Mucosa of descending colon (tissue), 3 donors: ENCODE results near the gene TMEM17. TPM values are rescaled to one million over a fixed set of nuclear protein-coding genes. Genes with fewer than 3 reads are reported as not detected.

Experiments used
- ATAC-seq: fragments of 200-7000 bp; cut with Tn5 transposase; one replicate; pipeline ENCODE4 v1.9.1; 2020; ENCODE audit warnings: mild to moderate bottlenecking, moderate library complexity
- DNase-seq, 3 donors: peaks; one replicate each; pipeline ENCODE4 v3.0.0-alpha.2; 2020
- H3K36me3 ChIP-seq: fragments of 200-600 bp; one replicate; pipeline ENCODE4 v1.8.0; 2021; ENCODE audit warnings: low read depth, mild to moderate bottlenecking
- H3K4me1 ChIP-seq: fragments of 200-600 bp; one replicate; pipeline ENCODE4 v1.8.0; 2021; ENCODE audit warnings: low read depth, mild to moderate bottlenecking
- H3K4me3 ChIP-seq: fragments of 200-600 bp; one replicate; pipeline ENCODE4 v1.8.0; 2021; ENCODE audit warnings: mild to moderate bottlenecking
- H3K9me3 ChIP-seq: fragments of 200-600 bp; one replicate; pipeline ENCODE4 v1.8.0; 2021; ENCODE audit warnings: mild to moderate bottlenecking
- CTCF ChIP-seq: fragments of 200-600 bp; IDR thresholded peaks from one replicate; pipeline ENCODE4 v1.8.0; 2022; ENCODE audit warnings: antibody characterized with exemption, mild to moderate bottlenecking
- intact Hi-C, 2 donors: fragments of 100-400 bp; cut with DNase I in 1 of 2; cut with micrococcal nuclease in 1 of 2; formaldehyde crosslinking; loops; one replicate each; pipeline versions ENCODE4 v1.11.0 to v1.11.1; 2022; cut with DNase I, micrococcal nuclease
- total RNA-seq, 3 donors: library from RNA; stranded (reverse); fragmentation: NEBNext Ultra II Directional in 2 of 3; extraction: Animal tissue kit (Norgen Biotek cat#: 25700) in 2 of 3; gene quantifications; one replicate each; pipeline versions ENCODE4 v1.2.1 to v1.2.4, GENCODE V29; 2021 to 2023
- donor health status: DM: no; HTN: no; CAD: no; lungs with moderate emphysema.
- donor health status: DM: no; HTN: no; CAD: no.
- donor health status: DM: no; HTN: yes; CAD: no.

TMEM17 gene
- total RNA-seq, 3 donors from 2014 or later = 0.61 to 1.2 (median 0.70) TPM

- DNase-seq (no peak), ATAC-seq (no peak)
- Histone ChIP-seq H3K4me3 (no peak overlapping the region), H3K36me3 (no peaks in the 10 kb centered on the region), H3K9me3 (no peaks in the 10 kb centered on the region), H3K4me1 (no peaks in the 10 kb centered on the region)
- no peak for TF ChIP-seq CTCF
- intact Hi-C loops = loop anchor here (2.0 to 5.0 kb wide), 2 partner anchors 317 to 320 kb away; no protein-coding TSS in a partner anchor
Measured at GRCh38 chr2:62457556-62457955, 48.4 kb downstream of the TMEM17 start.

DNA sequence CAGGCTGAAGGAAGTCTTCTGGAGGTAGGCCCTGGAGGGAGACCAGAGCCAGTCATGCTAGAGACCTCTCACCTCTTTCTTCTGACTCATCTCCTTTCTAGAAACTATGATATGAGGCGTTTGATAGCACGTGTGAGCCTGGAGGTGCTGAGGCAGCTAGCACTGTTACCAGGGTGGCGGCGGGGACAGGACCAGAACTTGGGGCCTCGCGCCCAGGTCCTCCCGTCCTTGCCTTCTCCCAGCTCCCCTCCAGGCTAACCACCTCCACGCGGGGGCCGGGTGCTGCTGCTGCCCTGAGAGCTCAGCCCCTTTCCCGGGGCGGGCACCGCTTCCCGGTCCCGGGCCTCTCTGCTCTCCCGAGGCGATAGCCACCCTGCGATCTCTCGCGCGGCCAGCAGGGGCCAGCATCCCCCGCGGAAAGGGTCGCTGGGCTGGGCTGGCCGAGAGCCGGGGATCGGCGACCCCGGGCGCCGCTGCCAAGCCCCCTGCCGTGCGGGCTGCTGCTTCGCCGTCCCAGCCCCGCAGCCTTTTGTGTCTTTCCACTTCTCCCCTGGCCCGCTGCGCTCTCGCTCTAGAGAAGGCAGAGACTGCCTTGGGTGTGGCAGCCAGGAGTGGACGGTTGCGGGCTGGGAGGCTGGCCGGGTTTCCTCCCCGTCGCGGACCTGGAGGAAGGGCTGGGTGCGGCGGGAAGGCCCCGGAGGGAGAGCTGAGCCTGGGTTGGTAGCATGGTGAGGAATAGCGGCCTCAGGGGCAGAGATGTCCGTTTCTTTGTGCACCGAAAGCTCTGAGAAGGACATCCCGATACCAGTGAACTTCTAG lies 49.1 kb downstream of the TMEM17 start:
- Histone ChIP-seq H3K9me3 (no peaks in the 10 kb centered on the region), H3K4me1 (no peaks in the 10 kb centered on the region), H3K36me3 (no peaks in the 10 kb centered on the region), H3K4me3 (no peak overlapping the region)
- intact Hi-C loops = loop anchor here (2.0 to 5.0 kb wide), 2 partner anchors 318 to 320 kb away; no protein-coding TSS in a partner anchor
- peak; percentile 93 for TF ChIP-seq CTCF
- ATAC-seq (peak; percentile 96), DNase-seq (peak; percentile 74 to 86 (median 76))

DNA sequence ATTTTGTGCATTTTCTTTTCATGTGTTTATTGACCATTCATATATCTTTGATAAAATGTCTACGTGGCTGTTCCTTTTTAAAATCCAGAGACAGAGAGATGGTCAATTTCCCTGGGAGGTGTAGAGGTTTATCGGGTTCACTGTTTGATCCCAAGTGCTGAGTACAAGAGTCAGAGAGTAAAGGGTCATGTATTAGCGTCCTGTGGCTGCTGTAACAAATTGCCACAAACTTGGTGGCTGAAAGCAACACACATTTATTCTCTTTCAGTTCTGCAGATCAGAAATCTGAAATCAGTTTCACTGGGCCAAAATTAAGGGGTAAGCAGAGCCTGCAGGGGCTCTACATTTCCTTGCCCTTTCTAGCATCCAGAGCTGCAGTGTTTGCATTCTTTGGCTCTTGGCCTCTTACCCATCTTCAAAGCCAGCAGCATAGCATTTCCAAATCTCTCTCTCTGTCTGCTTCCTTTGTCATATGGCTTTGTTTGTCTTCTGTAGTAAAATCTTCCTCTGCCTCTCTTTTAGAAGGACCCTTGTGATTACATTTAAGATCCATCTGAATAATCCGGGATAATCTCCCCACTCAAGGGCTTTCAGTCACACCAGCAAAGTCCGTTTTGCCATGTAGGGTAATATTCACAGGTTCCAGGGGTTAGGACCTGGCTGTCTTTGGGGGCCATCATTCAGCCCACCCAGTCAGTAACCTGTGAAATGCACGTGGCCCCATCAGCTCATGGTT lies 49.9 kb downstream of the TMEM17 start:
- intact Hi-C loops = loop anchor here (2.0 to 5.0 kb wide), 2 partner anchors 319 to 321 kb away; no protein-coding TSS in a partner anchor
- ATAC-seq (no peak), DNase-seq (no peak)
- Histone ChIP-seq H3K4me3 (no peak overlapping the region), H3K9me3 (no peaks in the 10 kb centered on the region), H3K36me3 (no peaks in the 10 kb centered on the region), H3K4me1 (no peaks in the 10 kb centered on the region)
- no peak for TF ChIP-seq CTCF

DNA sequence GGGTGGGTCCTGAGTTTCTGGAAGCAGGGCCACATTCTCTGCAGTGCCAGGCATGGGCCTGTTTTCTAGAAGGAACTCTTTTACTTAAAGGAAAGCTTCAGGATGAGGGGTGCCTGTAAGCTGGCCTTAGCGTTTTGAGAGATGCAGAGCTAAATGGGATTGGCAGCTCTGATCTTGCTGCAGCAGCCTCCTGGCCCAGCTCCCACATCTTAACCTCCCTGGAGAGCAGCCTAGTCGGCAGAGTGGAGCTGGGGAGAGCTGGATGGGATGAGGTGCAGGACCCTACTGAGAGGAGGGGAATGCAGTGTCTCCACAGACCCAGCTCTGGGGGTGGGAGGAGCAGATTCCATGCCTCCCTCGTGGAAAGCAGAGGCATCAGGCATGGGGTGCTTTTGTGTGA lies 52.0 kb downstream of the TMEM17 start:
- Histone ChIP-seq H3K9me3 (no peaks in the 10 kb centered on the region), H3K4me3 (no peak overlapping the region), H3K36me3 (no peaks in the 10 kb centered on the region), H3K4me1 (peaks cover 3% of the 10 kb centered on the region)
- DNase-seq = no peak
- intact Hi-C loops = no loop called here
- no peak for ATAC-seq
- TF ChIP-seq CTCF = no peak

DNA sequence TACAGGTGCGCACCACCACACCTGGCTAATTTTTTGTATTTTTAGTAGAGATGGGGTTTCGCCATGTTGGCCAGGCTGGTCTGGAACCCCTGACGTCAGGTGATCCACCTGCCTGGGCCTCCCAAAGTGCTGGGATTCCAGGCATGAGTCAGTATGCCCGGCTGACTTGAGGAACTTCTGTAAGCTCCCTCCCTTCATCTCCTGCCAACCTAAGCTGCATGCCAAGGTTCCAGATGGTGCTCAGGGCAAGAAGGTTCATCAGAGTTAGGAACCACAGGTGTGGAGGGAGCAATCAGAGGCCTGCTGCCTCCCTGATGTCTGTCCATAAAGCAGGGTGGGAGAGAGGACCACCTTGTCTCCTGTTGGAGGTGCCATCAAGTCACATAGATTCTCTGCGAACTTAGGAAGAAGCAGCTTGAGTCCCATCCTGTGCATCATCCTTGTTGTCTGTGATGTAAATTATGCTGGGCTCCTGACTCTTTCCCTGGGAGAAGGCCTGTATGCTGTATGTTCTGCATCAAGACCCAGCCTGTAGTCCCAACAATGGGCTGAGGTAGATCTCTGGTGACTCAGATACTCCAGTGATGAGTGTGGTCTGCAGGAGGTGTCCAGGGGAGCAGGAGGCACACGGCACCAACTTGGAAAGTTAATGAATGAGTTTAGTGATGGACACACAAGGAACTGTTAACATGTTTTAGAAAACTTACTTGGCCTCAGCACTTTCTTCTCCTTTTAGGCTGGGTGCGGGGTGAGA lies 53.1 kb downstream of the TMEM17 start:
- Histone ChIP-seq H3K36me3 (no peaks in the 10 kb centered on the region), H3K9me3 (no peaks in the 10 kb centered on the region), H3K4me3 (no peak overlapping the region), H3K4me1 (peaks cover 3% of the 10 kb centered on the region)
- TF ChIP-seq CTCF = no peak
- no peak for ATAC-seq
- no peak for DNase-seq
- intact Hi-C loops = no loop called here
